HepG2 (cell line): ENCODE data around the gene GNPAT. TPM values are rescaled to one million over a fixed set of nuclear protein-coding genes. Genes with fewer than 3 reads are reported as not detected.

Experiments
- AHDC1 ChIP-seq: sonication (generic); formaldehyde crosslinking; IDR thresholded peaks from 2 replicates; pipeline ENCODE4 v1.5.1; 2020; ENCODE audit warnings: mild to moderate bottlenecking, missing genetic modification reagents, borderline replicate concordance
- ARID3A ChIP-seq: IDR thresholded peaks from 2 replicates; pipeline ENCODE4 v1.6.1; 2012; ENCODE audit warnings: low read depth, low read length, improper control_type of control experiment
- DNMT1 ChIP-seq: sonication (generic); formaldehyde crosslinking; IDR thresholded peaks from 2 replicates; pipeline ENCODE4 v1.5.1; 2020; ENCODE audit warnings: mild to moderate bottlenecking, missing genetic modification reagents
- ESRRA ChIP-seq: sonication (generic); formaldehyde crosslinking; IDR thresholded peaks from 2 replicates; pipeline ENCODE4 v1.5.1; 2020; ENCODE audit warnings: mild to moderate bottlenecking, low read depth, missing genetic modification reagents
- GRHL1 ChIP-seq: sonication (generic); formaldehyde crosslinking; conservative IDR thresholded peaks from 2 replicates; pipeline ENCODE4 v1.8.0; 2022; ENCODE audit warnings: missing genetic modification reagents
- ZBTB38 ChIP-seq: sonication (generic); formaldehyde crosslinking; IDR thresholded peaks from 2 replicates; pipeline ENCODE4 v1.5.1; 2020; ENCODE audit warnings: mild to moderate bottlenecking, missing genetic modification reagents
- ZNF343 ChIP-seq: sonication (generic); formaldehyde crosslinking; IDR thresholded peaks from 2 replicates; pipeline ENCODE4 v1.4.0; 2020; ENCODE audit warnings: mild to moderate bottlenecking, missing genetic modification reagents
- ZNF557 ChIP-seq: sonication (generic); formaldehyde crosslinking; IDR thresholded peaks from 2 replicates; pipeline ENCODE4 v1.4.0; 2020; ENCODE audit warnings: missing genetic modification reagents
- polyA plus RNA-seq, 8 experiments: library from polyadenylated mRNA; depleted of rRNA in 3 of 8; stranded (reverse) in 7 of 8; unstranded in 1 of 8; fragments of >200 nt; fragmentation: Illumina TruSeq in 4 of 8; extraction: Trizol in 4 of 8; gene quantifications; 2 replicates each; pipeline versions ENCODE4 v1.2.1 to v1.2.3, GENCODE V29; 2011 to 2016; ENCODE audit warnings: low read depth in 4 of 8, missing spikeins in 1 of 8, mixed read lengths in 1 of 8; ENCODE audit not compliant: insufficient read depth in 1 of 8
- total RNA-seq, 5 experiments: library from RNA; depleted of rRNA; stranded (reverse); fragments of >200 nt; fragmentation: Illumina TruSeq; extraction: Trizol; gene quantifications; 2 replicates each; pipeline ENCODE4 v1.2.3, GENCODE V29; 2016; ENCODE audit warnings: low read depth in 1 of 5
- TF ChIP-seq, protein P1 (sequence below): fragments of 450-650 bp; IDR thresholded peaks from 2 replicates; pipeline ENCODE4 v1.6.1; 2016
- TF ChIP-seq, protein P2 (sequence below): sonication (generic); formaldehyde crosslinking; IDR thresholded peaks from 2 replicates; pipeline ENCODE4 v1.4.0; 2020; ENCODE audit warnings: mild to moderate bottlenecking, missing genetic modification reagents, borderline replicate concordance

Gene GNPAT
- total and polyA plus RNA-seq, 2 of the 13 experiments (the other 11 are each of a cell fraction or from before 2014, with no cell fraction given): 58.3 to 114 TPM

- TF ChIP-seq GRHL1 (no peak), ARID3A (no peak), ZBTB38 (CRISPR knock-in tag) (no peak; the same call in 1 of the 2 replicates), AHDC1 (CRISPR knock-in tag) (no peak), ESRRA (no peak), DNMT1 (CRISPR knock-in tag) (no peak), ZNF557 (CRISPR knock-in tag) (no peak), ZNF343 (CRISPR knock-in tag) (peak; percentile 78; the same call in 1 of the 2 replicates)
- TF ChIP-seq, protein P1, sequence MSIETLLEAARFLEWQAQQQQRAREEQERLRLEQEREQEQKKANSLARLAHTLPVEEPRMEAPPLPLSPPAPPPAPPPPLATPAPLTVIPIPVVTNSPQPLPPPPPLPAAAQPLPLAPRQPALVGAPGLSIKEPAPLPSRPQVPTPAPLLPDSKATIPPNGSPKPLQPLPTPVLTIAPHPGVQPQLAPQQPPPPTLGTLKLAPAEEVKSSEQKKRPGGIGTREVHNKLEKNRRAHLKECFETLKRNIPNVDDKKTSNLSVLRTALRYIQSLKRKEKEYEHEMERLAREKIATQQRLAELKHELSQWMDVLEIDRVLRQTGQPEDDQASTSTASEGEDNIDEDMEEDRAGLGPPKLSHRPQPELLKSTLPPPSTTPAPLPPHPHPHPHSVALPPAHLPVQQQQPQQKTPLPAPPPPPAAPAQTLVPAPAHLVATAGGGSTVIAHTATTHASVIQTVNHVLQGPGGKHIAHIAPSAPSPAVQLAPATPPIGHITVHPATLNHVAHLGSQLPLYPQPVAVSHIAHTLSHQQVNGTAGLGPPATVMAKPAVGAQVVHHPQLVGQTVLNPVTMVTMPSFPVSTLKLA: peak; percentile 42
- TF ChIP-seq, protein P2, sequence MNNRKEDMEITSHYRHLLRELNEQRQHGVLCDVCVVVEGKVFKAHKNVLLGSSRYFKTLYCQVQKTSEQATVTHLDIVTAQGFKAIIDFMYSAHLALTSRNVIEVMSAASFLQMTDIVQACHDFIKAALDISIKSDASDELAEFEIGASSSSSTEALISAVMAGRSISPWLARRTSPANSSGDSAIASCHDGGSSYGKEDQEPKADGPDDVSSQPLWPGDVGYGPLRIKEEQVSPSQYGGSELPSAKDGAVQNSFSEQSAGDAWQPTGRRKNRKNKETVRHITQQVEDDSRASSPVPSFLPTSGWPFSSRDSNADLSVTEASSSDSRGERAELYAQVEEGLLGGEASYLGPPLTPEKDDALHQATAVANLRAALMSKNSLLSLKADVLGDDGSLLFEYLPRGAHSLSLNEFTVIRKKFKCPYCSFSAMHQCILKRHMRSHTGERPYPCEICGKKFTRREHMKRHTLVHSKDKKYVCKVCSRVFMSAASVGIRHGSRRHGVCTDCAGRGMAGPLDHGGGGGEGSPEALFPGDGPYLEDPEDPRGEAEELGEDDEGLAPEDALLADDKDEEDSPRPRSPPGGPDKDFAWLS (CRISPR knock-in tag): 0 out of 2 replicates have a peak, but pooled peaks have one; percentile 43
Observed at GRCh38 chr1:231240883-231241735, at the start of gene GNPAT (continued).
